UCSD-AML1 (cell line): Measurements from ENCODE around the gene USP17L18.
"Not testable (repeated sequence)": the region's sequence is repeated elsewhere in the genome, so short reads cannot be mapped to it uniquely, and the experiment has no call there.

Experiments
- DNase-seq: peaks from one replicate; lab custom pipeline; 2025; ENCODE audit not compliant: unreplicated experiment; lab: John Stamatoyannopoulos, UW

USP17L18 gene, protein sequence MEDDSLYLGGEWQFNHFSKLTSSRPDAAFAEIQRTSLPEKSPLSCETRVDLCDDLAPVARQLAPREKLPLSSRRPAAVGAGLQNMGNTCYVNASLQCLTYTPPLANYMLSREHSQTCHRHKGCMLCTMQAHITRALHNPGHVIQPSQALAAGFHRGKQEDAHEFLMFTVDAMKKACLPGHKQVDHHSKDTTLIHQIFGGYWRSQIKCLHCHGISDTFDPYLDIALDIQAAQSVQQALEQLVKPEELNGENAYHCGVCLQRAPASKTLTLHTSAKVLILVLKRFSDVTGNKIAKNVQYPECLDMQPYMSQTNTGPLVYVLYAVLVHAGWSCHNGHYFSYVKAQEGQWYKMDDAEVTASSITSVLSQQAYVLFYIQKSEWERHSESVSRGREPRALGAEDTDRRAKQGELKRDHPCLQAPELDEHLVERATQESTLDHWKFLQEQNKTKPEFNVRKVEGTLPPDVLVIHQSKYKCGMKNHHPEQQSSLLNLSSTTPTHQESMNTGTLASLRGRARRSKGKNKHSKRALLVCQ

DNA sequence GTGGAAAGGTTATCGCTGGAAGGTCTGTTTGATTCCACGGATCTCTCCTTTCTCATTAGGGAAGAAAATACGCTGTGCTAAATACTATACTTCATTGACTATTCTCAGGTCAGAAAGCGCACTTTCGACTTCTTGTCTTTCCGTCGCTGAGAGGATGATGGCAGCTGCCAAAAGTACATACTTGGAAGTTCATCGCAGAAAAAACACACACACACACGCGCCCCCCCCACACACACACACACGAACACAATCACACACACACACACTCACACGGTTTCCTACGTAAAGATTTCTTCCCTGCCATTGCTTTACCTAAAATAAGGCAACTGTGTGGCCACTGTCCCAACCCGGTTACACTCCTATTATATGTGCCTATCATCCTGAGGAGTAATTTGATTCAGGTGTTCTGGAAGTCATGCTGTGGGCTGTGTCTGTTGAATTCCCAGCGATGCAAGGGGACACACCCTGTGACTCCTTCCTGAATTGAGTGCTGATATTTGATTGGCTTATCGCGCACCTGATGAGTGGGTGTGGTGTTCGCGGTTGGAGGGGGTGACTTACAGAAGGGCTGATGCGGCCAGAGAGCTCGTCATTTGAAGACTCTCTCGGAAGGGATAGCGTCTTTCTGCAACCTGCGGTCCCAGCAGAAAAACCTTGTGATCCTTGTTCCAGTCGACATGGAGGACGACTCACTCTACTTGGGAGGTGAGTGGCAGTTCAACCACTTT lies at the start of gene USP17L18:
Gene USP17L18 (plus strand): TSS at position 678 of the 728 bp plus-strand sequence. CDS start 0 bp downstream, at position 678.
- not testable (repeated sequence) for DNase-seq

DNA sequence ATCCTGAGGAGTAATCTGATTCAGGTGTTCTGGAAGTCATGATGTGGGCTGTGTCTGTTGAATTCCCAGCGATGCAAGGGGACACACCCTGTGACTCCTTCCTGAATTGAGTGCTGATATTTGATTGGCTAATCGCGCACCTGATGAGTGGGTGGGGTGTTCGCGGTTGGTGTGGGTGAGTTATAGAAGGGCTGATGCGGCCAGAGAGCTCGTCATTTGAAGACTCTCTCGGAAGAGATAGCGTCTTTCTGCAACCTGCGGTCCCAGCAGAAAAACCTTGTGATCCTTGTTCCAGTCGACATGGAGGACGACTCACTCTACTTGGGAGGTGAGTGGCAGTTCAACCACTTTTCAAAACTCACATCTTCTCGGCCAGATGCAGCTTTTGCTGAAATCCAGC lies 38.1 kb upstream of the USP17L18 start, which contains the start of gene USP17L10:
Gene USP17L10 (plus strand): TSS at position 301 of the 400 bp plus-strand sequence. CDS start 0 bp downstream, at position 301.
- not testable (repeated sequence) for DNase-seq

DNA sequence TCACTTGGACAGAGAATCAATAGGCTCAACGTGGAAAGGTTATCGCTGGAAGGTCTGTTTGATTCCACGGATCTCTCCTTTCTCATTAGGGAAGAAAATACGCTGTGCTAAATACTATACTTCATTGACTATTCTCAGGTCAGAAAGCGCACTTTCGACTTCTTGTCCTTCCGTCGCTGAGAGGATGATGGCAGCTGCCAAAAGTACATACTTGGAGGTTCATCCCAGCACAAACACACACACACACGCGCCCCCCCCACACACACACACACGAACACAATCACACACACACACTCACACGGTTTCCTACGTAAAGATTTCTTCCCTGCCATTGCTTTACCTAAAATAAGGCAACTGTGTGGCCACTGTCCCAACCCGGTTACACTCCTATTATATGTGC lies 33.7 kb upstream of the USP17L18 start:
- not testable (repeated sequence) for DNase-seq

DNA sequence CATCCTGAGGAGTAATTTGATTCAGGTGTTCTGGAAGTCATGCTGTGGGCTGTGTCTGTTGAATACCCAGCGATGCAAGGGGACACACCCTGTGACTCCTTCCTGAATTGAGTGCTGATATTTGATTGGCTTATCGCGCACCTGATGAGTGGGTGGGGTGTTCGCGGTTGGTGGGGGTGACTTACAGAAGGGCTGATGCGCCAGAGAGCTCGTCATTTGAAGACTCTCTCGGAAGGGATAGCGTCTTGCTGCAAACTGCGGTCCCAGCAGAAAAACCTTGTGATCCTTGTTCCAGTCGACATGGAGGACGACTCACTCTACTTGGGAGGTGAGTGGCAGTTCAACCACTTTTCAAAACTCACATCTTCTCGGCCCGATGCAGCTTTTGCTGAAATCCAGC lies 33.3 kb upstream of the USP17L18 start, which contains the start of gene USP17L11:
Gene USP17L11 (plus strand): TSS at position 301 of the 400 bp plus-strand sequence. CDS start 0 bp downstream, at position 301.
- not testable (repeated sequence) for DNase-seq

- not testable (repeated sequence) for DNase-seq
Observed at GRCh38 chr4:9219852-9220251, 28.6 kb upstream of the USP17L18 start, which contains the start of gene USP17L12. Gene USP17L12, plus strand, starts transcription at chr4:9220152. Its CDS starts 0 bp downstream, at chr4:9220152.

GRCh38 chr4:9224596-9224995 lies 23.8 kb upstream of the USP17L18 start, which contains the start of gene USP17L13:
Gene USP17L13, plus strand, starts transcription at chr4:9224896. Its CDS starts 0 bp downstream, at chr4:9224896.
- not testable (repeated sequence) for DNase-seq

DNA sequence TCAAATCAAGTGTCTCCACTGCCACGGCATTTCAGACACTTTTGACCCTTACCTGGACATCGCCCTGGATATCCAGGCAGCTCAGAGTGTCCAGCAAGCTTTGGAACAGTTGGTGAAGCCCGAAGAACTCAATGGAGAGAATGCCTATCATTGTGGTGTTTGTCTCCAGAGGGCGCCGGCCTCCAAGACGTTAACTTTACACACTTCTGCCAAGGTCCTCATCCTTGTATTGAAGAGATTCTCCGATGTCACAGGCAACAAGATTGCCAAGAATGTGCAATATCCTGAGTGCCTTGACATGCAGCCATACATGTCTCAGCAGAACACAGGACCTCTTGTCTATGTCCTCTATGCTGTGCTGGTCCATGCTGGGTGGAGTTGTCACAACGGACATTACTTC lies 18.2 kb upstream of the USP17L18 start:
- not testable (repeated sequence) for DNase-seq

GRCh38 chr4:9234085-9234484 lies 14.3 kb upstream of the USP17L18 start, which contains the start of gene USP17L15:
Gene USP17L15, plus strand, starts transcription at chr4:9234385. Its CDS starts 0 bp downstream, at chr4:9234385.
- DNase-seq: not testable (repeated sequence)

DNA sequence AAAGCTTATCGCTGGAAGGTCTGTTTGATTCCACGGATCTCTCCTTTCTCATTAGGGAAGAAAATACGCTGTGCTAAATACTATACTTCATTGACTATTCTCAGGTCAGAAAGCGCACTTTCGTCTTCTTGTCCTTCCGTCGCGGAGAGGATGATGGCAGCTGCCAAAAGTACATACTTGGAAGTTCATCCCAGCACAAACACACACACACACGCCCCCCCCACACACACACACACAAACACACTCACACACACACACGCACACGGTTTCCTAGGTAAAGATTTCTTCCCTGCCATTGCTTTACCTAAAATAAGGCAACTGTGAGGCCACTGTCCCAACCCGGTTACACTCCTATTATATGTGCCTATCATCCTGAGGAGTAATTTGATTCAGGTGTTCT lies 10.0 kb upstream of the USP17L18 start:
- DNase-seq: not testable (repeated sequence)

DNA sequence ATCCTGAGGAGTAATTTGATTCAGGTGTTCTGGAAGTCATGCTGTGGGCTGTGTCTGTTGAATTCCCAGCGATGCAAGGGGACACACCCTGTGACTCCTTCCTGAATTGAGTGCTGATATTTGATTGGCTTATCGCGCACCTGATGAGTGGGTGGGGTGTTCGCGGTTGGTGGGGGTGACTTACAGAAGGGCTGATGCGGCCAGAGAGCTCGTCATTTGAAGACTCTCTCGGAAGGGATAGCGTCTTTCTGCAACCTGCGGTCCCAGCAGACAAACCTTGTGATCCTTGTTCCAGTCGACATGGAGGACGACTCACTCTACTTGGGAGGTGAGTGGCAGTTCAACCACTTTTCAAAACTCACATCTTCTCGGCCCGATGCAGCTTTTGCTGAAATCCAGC lies 4.9 kb upstream of the USP17L18 start, which contains the start of gene USP17L17:
Gene USP17L17 (plus strand): TSS at position 301 of the 400 bp plus-strand sequence. CDS start 0 bp downstream, at position 301.
- DNase-seq: not testable (repeated sequence)

DNA sequence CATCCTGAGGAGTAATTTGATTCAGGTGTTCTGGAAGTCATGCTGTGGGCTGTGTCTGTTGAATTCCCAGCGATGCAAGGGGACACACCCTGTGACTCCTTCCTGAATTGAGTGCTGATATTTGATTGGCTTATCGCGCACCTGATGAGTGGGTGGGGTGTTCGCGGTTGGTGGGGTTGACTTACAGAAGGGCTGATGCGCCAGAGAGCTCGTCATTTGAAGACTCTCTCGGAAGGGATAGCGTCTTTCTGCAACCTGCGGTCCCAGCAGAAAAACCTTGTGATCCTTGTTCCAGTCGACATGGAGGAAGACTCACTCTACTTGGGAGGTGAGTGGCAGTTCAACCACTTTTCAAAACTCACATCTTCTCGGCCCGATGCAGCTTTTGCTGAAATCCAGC lies 4.6 kb downstream of the USP17L18 start, which contains the start of gene USP17L19:
Gene USP17L19 (plus strand): TSS at position 301 of the 400 bp plus-strand sequence. CDS start 0 bp downstream, at position 301.
- not testable (repeated sequence) for DNase-seq

DNA sequence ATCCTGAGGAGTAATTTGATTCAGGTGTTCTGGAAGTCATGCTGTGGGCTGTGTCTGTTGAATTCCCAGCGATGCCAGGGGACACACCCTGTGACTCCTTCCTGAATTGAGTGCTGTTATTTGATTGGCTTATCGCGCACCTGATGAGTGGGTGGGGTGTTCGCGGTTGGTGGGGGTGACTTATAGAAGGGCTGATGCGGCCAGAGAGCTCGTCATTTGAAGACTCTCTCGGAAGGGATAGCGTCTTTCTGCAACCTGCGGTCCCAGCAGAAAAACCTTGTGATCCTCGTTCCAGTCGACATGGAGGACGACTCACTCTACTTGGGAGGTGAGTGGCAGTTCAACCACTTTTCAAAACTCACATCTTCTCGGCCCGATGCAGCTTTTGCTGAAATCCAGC lies 9.4 kb downstream of the USP17L18 start, which contains the start of gene USP17L20:
Gene USP17L20 (plus strand): TSS at position 301 of the 400 bp plus-strand sequence. CDS start 0 bp downstream, at position 301.
- DNase-seq: not testable (repeated sequence)

DNA sequence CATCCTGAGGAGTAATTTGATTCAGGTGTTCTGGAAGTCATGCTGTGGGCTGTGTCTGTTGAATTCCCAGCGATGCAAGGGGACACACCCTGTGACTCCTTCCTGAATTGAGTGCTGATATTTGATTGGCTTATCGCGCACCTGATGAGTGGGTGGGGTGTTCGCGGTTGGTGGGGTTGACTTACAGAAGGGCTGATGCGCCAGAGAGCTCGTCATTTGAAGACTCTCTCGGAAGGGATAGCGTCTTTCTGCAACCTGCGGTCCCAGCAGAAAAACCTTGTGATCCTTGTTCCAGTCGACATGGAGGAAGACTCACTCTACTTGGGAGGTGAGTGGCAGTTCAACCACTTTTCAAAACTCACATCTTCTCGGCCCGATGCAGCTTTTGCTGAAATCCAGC lies 14.1 kb downstream of the USP17L18 start, which contains the start of gene USP17L21:
Gene USP17L21 (plus strand): TSS at position 301 of the 400 bp plus-strand sequence. CDS start 0 bp downstream, at position 301.
- not testable (repeated sequence) for DNase-seq

GRCh38 chr4:9267319-9267718 lies 18.9 kb downstream of the USP17L18 start, which contains the start of gene USP17L22:
Gene USP17L22, plus strand, starts transcription at chr4:9267619. Its CDS starts 0 bp downstream, at chr4:9267619.
- DNase-seq: not testable (repeated sequence)

GRCh38 chr4:9271719-9272118 lies 23.3 kb downstream of the USP17L18 start:
- not testable (repeated sequence) for DNase-seq
